Neural cell (in vitro differentiated cells): ENCODE measurements around the gene VPS13C. TPM values are rescaled to one million over a fixed set of nuclear protein-coding genes. Genes with fewer than 3 reads are reported as not detected.

ENCODE experiments used
- H2AFZ ChIP-seq: fragments of 200-600, 300-800 bp; sonication (generic), shearing (Covaris generic); 2 replicates; pipeline ENCODE4 v1.6.0; 2014; ENCODE audit warnings: low read depth, mild to moderate bottlenecking, antibody characterized with exemption, low read length, moderate library complexity
- H3F3A ChIP-seq: fragments of 200-600 bp; shearing (Covaris generic); 2 replicates; pipeline ENCODE4 v1.6.1; 2016; ENCODE audit warnings: mild to moderate bottlenecking, moderate library complexity, mixed read lengths, antibody characterized with exemption, low read length; ENCODE audit not compliant: insufficient read depth, poor library complexity, severe bottlenecking
- H3K27ac ChIP-seq: fragments of 200-600, 300-800 bp; sonication (generic), shearing (Covaris generic); 2 replicates; pipeline ENCODE4 v1.5.1; 2014; ENCODE audit warnings: mild to moderate bottlenecking, low read length, moderate library complexity
- H3K27me3 ChIP-seq: fragments of 300-800, 200-600 bp; sonication (generic), shearing (Covaris generic); 2 replicates; pipeline ENCODE4 v1.6.0; 2014; ENCODE audit warnings: mild to moderate bottlenecking, low read depth, low read length, moderate library complexity; ENCODE audit not compliant: insufficient read depth
- H3K36me3 ChIP-seq: fragments of 300-800, 200-600 bp; sonication (generic), shearing (Covaris generic); 2 replicates; pipeline ENCODE4 v1.5.1; 2014; ENCODE audit warnings: mild to moderate bottlenecking, antibody characterized with exemption, low read length, moderate library complexity; ENCODE audit not compliant: insufficient read depth
- H3K4me2 ChIP-seq: fragments of 300-800, 200-600 bp; sonication (generic), shearing (Covaris generic); 2 replicates; pipeline ENCODE4 v1.6.0; 2014; ENCODE audit warnings: mild to moderate bottlenecking, low read length
- H3K4me3 ChIP-seq: fragments of 300-800, 200-600 bp; sonication (generic), shearing (Covaris generic); 2 replicates; pipeline ENCODE4 v1.5.1; 2014; ENCODE audit warnings: mild to moderate bottlenecking, low read length, moderate library complexity
- H3K79me2 ChIP-seq: fragments of 200-600 bp; shearing (Covaris generic); replicated peaks from 2 replicates; pipeline ENCODE4 v1.6.0; 2014; ENCODE audit warnings: mild to moderate bottlenecking, low read length, moderate library complexity; ENCODE audit not compliant: insufficient read depth
- H3K9ac ChIP-seq: fragments of 300-800, 200-600 bp; sonication (generic), shearing (Covaris generic); 2 replicates; pipeline ENCODE4 v1.6.1; 2016; ENCODE audit warnings: mild to moderate bottlenecking, low read length, mixed read lengths
- H3K9me2 ChIP-seq: fragments of 200-600 bp; shearing (Covaris generic); 2 replicates; pipeline ENCODE4 v1.6.1; 2016; ENCODE audit warnings: mild to moderate bottlenecking, low read length, mixed read lengths; ENCODE audit not compliant: insufficient read depth
- H3K9me3 ChIP-seq: fragments of 200-600, 300-800 bp; sonication (generic), shearing (Covaris generic); 2 replicates; pipeline ENCODE4 v1.6.1; 2016; ENCODE audit warnings: mild to moderate bottlenecking, mixed run types, low read length, moderate library complexity, mixed read lengths
- H4K20me1 ChIP-seq: fragments of 200-600 bp; shearing (Covaris generic); 2 replicates; pipeline ENCODE4 v1.6.1; 2016; ENCODE audit warnings: mild to moderate bottlenecking, mixed run types; ENCODE audit not compliant: insufficient read depth
- EP300 ChIP-seq: fragments of 450-650 bp; conservative IDR thresholded peaks from 2 replicates; pipeline ENCODE4 v1.6.1; 2014; ENCODE audit warnings: antibody characterized with exemption, mild to moderate bottlenecking, moderate library complexity; ENCODE audit not compliant: poor library complexity, severe bottlenecking
- EZH2 ChIP-seq: fragments of 200-600, 300-800 bp; shearing (Covaris generic), sonication (generic); IDR thresholded peaks from 2 replicates; pipeline ENCODE4 v1.6.1; 2014; ENCODE audit warnings: antibody characterized with exemption, low read length, borderline replicate concordance, mild to moderate bottlenecking; ENCODE audit not compliant: insufficient read depth, poor library complexity, severe bottlenecking
- MXI1 ChIP-seq: fragments of 450-650 bp; conservative IDR thresholded peaks from 2 replicates; pipeline ENCODE4 v1.6.1; 2014; ENCODE audit warnings: antibody characterized with exemption, mild to moderate bottlenecking; ENCODE audit not compliant: poor library complexity, severe bottlenecking
- POLR2AphosphoS5 ChIP-seq: IDR thresholded peaks from 2 replicates; pipeline ENCODE4 v1.6.1; 2012
- RAD21 ChIP-seq: fragments of 450-650 bp; conservative IDR thresholded peaks from 2 replicates; pipeline ENCODE4 v1.6.1; 2014; ENCODE audit warnings: antibody characterized with exemption, mild to moderate bottlenecking, moderate library complexity
- SMC3 ChIP-seq: fragments of 450-650 bp; conservative IDR thresholded peaks from 2 replicates; pipeline ENCODE4 v1.6.1; 2014; ENCODE audit warnings: antibody characterized with exemption, mild to moderate bottlenecking, moderate library complexity; ENCODE audit not compliant: poor library complexity
- TAF1 ChIP-seq: IDR thresholded peaks from 2 replicates; pipeline ENCODE4 v1.6.1; 2012; ENCODE audit warnings: low read depth
- polyA plus RNA-seq: library from polyadenylated mRNA; depleted of rRNA; stranded (reverse); fragments of >200 nt; gene quantifications from 2 replicates; pipeline ENCODE4 v1.2.3, GENCODE V29; 2014
- TF ChIP-seq, protein P1 (sequence below): fragments of 450-650 bp; IDR thresholded peaks from 2 replicates; pipeline ENCODE4 v1.5.1; 2014; ENCODE audit warnings: antibody characterized with exemption, mild to moderate bottlenecking, moderate library complexity; ENCODE audit not compliant: poor library complexity, severe bottlenecking
- TF ChIP-seq, protein P2 (sequence below): IDR thresholded peaks from 2 replicates; pipeline ENCODE4 v1.6.1; 2012; ENCODE audit warnings: borderline replicate concordance

The VPS13C gene
- polyA plus RNA-seq, 1 donor from 2014 or later: 92.6 TPM

DNA sequence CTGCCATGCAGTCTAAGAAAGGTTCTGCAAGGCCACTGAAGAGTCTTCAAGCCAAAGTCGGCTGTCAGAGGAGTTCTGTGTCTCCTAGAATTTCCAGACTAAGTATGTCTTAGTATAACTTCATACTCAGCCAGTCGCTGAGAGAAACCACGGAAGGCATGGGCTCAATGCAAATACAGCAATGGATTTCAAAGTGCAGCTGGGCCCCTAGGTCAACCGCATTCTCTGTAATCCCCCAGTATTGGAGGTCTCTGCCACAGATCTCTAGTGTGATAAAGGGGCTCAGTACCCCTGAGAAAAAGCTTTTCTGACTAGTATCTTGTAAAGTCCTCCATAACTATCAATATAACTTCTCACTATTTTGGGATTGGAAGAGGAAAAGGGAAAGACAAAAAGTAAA lies 208.3 kb downstream of the VPS13C start:
- TF ChIP-seq EP300 (no peak), MXI1 (no peak), SMC3 (no peak), TAF1 (no peak), POLR2AphosphoS5 (no peak), RAD21 (no peak), EZH2 (no peak)
- TF ChIP-seq, protein P1, sequence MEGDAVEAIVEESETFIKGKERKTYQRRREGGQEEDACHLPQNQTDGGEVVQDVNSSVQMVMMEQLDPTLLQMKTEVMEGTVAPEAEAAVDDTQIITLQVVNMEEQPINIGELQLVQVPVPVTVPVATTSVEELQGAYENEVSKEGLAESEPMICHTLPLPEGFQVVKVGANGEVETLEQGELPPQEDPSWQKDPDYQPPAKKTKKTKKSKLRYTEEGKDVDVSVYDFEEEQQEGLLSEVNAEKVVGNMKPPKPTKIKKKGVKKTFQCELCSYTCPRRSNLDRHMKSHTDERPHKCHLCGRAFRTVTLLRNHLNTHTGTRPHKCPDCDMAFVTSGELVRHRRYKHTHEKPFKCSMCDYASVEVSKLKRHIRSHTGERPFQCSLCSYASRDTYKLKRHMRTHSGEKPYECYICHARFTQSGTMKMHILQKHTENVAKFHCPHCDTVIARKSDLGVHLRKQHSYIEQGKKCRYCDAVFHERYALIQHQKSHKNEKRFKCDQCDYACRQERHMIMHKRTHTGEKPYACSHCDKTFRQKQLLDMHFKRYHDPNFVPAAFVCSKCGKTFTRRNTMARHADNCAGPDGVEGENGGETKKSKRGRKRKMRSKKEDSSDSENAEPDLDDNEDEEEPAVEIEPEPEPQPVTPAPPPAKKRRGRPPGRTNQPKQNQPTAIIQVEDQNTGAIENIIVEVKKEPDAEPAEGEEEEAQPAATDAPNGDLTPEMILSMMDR: no peak
- TF ChIP-seq, protein P2, sequence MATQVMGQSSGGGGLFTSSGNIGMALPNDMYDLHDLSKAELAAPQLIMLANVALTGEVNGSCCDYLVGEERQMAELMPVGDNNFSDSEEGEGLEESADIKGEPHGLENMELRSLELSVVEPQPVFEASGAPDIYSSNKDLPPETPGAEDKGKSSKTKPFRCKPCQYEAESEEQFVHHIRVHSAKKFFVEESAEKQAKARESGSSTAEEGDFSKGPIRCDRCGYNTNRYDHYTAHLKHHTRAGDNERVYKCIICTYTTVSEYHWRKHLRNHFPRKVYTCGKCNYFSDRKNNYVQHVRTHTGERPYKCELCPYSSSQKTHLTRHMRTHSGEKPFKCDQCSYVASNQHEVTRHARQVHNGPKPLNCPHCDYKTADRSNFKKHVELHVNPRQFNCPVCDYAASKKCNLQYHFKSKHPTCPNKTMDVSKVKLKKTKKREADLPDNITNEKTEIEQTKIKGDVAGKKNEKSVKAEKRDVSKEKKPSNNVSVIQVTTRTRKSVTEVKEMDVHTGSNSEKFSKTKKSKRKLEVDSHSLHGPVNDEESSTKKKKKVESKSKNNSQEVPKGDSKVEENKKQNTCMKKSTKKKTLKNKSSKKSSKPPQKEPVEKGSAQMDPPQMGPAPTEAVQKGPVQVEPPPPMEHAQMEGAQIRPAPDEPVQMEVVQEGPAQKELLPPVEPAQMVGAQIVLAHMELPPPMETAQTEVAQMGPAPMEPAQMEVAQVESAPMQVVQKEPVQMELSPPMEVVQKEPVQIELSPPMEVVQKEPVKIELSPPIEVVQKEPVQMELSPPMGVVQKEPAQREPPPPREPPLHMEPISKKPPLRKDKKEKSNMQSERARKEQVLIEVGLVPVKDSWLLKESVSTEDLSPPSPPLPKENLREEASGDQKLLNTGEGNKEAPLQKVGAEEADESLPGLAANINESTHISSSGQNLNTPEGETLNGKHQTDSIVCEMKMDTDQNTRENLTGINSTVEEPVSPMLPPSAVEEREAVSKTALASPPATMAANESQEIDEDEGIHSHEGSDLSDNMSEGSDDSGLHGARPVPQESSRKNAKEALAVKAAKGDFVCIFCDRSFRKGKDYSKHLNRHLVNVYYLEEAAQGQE: no peak

DNA sequence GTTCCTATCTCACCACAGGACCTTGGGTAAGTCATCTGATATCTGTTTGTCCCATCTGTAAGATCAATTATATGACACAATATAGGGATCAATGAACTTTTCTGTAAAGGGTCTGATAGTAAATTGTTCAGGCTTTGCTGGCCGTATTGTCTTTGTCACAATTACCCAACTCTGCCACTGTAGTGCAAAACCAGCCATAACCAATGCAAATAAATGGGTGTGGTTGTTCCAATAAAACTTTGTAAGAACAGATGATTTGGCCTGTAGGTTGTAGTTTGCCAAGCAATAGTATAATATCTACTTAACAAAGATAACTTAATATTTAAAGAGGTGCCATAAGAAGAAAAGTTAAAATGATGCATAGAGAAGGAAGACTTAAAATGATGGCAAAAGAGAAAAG lies 210.8 kb downstream of the VPS13C start:
- Histone ChIP-seq H3K9me3 (no peaks in the 10 kb centered on the region), H3K9me2 (no peaks in the 10 kb centered on the region), H3K9ac (no peak overlapping the region), H2AFZ (no peak overlapping the region), H3F3A (no peaks in the 10 kb centered on the region), H3K27ac (no peak overlapping the region), H3K4me2 (no peak overlapping the region), H3K36me3 (no peaks in the 10 kb centered on the region), H3K27me3 (no peaks in the 10 kb centered on the region), H4K20me1 (no peaks in the 10 kb centered on the region), H3K4me3 (no peak overlapping the region), H3K79me2 (no peaks in the 10 kb centered on the region)
- no peak for TF ChIP-seq TAF1
- TF ChIP-seq, protein P2: no peak
- no peak for TF ChIP-seq EP300
- TF ChIP-seq MXI1: no peak
- TF ChIP-seq SMC3: no peak
- TF ChIP-seq POLR2AphosphoS5: no peak

More for the DNA sequence above, 208.3 kb downstream of the VPS13C start:
- Histone ChIP-seq H3K36me3 (no peaks in the 10 kb centered on the region), H3K9ac (no peak overlapping the region), H2AFZ (no peak overlapping the region), H3K9me2 (no peaks in the 10 kb centered on the region), H3F3A (no peaks in the 10 kb centered on the region), H3K79me2 (no peaks in the 10 kb centered on the region), H3K27me3 (no peaks in the 10 kb centered on the region), H4K20me1 (no peaks in the 10 kb centered on the region), H3K4me2 (no peak overlapping the region), H3K9me3 (no peaks in the 10 kb centered on the region), H3K4me3 (no peak overlapping the region), H3K27ac (no peak overlapping the region)
